Measurements from ENCODE around the gene SAPCD2. TPM values are rescaled to one million over a fixed set of nuclear protein-coding genes. Genes with fewer than 3 reads are reported as not detected.
"Not testable (repeated sequence)": the region's sequence is repeated elsewhere in the genome, so short reads cannot be mapped to it uniquely, and the experiment has no call there.

SAPCD2 gene, protein sequence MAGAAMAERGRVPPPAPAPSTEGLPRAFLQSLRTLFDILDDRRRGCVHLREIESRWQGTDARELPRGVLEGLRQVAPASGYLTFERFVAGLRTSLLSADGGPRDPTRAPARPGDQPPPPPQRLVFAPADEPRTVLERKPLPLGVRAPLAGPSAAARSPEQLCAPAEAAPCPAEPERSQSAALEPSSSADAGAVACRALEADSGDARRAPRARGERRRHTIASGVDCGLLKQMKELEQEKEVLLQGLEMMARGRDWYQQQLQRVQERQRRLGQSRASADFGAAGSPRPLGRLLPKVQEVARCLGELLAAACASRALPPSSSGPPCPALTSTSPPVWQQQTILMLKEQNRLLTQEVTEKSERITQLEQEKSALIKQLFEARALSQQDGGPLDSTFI
- polyA plus RNA-seq (ENCODE audit: insufficient read length in 10 of 10): 1 to 10 TPM; 1.9 to 7.1 (median 3.9) TPM
- long read RNA-seq, donor 1, partial matches to known transcripts: 0 of 2 reads
- long read RNA-seq, donor 1, other reads (novel, unspliced or antisense): 0 of 2 reads
- long read RNA-seq, donor 2: 0 reads
- long read RNA-seq, donor 3: 0 reads
- long read RNA-seq, donor 4: 0 reads
- long read RNA-seq, donor 5: 0 reads
- long read RNA-seq, donor 6, partial matches to known transcripts: 0 of 1 reads
- long read RNA-seq, donor 6, other reads (novel, unspliced or antisense): 0 of 1 reads
- long read RNA-seq, donor 7, partial matches to known transcripts: 0 of 1 reads
- long read RNA-seq, donor 7, other reads (novel, unspliced or antisense): 0 of 1 reads
- long read RNA-seq, donor 8: 0 reads
- long read RNA-seq, donor 9: 0 reads

DNA sequence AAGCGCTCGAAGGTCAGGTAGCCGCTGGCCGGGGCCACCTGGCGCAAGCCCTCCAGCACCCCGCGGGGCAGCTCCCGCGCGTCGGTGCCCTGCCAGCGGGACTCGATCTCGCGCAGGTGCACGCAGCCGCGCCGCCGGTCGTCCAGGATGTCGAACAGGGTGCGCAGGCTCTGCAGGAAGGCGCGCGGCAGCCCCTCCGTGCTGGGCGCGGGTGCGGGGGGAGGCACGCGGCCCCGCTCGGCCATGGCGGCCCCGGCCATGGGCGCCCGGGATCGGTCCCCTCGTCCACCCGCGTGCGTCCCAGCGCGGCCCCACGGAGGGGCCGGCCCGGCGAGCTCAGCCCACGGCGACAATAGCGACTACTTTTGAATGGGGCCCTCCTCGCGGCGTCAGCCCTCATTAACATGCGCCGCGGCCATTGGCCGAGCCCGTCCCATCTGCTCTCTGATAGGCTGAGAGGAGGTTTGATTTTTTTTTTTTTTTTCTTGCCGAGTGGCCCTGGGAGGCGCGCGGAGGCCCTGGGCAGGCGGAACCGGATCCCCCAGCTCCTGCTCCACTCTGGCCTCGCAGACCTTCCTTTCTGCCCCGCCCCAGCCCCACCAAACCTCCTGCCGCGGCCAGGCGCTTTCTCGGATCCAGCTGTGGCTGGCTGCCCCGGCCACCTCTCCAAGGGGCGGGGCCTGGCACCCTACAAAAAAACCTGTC is at the start of gene SAPCD2:
Gene SAPCD2, minus strand, starts transcription at position 357 of the 705 bp plus-strand sequence. Its CDS starts 97 bp downstream, at position 260.
- peak; percentile 81 to 94 (median 87) for DNase-seq

DNA sequence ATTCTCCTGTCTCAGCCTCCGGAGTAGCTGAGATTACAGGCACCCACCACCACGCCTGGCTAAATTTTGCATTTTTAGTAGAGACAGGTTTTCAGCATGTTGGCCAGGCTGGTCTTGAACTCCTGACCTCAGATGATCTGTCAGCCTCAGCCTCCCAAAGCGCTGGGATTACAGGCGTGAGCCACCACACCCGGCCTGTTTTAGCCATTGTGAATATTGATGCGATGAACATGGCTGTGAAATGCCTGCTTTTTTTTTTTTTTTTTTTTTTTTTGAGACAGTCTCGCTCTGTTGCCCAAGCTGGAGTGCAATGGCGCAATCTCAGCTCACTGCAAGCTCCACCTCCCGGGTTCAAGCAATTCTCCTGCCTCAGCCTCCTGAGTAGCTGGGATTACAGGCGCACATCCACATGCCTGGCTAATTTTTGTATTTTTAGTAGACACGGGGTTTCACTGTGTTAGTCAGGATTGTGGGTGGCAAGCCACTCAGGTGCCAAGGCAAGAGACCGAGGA is 47.8 kb upstream of the SAPCD2 start:
- not testable (repeated sequence) for DNase-seq

DNA sequence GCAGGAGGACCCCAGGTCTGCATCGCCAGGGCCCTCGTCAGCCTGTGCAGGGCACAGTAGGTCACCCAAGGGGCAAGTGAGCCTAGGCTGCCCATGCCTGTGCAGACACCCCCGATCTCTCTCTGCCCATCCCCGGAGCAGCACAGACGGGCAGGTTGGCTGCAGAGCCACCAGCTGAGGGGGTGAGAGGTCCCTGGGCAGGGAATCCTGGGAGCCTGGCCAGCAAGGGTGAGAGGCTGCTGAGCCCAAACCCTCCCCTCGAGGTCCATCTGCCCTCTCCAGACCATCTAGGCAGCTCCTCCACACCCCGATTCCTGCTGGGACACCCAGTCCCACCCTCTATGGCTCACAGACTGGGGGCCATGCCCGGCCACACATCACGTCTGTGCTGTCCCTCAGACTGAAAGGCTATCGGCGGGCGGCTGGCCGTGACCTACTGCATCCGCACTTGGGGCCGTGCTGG is 46.9 kb upstream of the SAPCD2 start:
- no peak for DNase-seq

DNA sequence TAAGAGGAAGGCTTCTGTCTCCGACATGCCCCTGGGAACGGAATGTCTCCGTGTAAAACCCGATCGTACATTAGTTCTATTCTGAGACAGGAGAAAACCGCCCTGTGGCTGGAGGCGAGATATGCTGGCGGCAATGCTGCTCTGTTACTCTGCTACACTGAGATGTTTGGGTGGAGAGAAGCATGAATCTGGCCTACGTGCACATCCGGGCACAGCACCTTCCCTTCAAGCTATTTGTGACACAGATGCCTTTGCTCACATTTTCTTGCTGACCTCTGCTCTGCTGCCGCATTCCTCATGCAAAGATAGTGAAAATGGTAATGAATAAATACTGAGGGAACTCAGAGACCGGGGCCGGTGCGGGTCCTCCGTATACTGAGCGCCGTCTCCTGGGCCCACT is 46.4 kb upstream of the SAPCD2 start:
- DNase-seq: no peak

DNA sequence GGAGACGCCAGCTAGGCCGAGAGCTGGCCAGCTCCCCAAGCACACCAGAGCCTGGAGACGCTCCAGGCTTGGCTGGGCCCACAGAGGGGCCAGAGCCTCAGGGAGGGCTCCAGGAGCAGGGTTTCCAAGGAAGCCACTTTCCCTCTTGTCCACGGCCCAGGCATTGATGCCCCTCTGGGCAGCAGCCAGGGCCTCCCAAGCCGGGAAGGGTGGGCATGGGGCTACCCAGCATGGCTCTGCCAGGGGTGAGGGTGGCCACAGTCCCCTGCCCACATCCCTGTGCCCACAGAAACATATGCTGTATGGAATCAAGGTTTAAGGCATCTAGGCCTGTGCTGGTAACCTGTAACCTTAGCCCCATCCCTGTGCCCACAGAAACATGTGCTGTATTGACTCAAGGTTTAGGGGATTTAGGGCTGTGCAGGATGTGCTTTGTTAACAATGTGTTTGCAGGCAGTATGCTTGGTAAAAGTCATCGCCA is 45.7 kb upstream of the SAPCD2 start:
- no peak for DNase-seq

DNA sequence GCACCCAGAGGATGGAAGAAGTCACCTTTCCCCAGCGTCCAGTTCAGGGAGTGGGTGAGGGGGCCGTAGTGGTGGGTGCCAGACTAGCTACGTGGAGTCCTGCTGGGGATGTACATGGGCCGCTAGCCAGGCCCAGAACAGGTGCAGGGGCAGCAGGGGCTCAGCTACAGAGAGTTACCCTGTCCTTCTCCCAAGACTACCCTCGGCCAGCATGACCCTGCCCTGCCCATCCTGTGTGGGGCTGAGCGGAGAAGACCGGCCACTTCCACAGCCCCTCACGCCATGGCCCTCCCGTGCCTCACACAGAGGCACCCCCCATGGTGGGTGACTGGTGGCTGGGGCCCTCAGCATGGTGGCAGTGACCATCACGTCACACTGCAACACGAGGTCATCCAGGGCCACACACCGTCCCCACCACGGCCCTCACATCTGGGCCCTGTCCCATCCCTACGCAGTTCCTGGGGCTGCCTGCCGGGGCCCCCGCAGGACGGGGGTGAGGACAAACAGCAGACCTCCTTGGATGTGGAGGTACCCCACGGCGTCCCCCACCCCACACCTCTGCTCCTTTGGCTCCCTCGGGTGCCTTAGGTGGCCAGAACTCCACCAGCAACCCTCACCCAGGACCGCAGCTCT is 45.2 kb upstream of the SAPCD2 start:
- DNase-seq: no peak

DNA sequence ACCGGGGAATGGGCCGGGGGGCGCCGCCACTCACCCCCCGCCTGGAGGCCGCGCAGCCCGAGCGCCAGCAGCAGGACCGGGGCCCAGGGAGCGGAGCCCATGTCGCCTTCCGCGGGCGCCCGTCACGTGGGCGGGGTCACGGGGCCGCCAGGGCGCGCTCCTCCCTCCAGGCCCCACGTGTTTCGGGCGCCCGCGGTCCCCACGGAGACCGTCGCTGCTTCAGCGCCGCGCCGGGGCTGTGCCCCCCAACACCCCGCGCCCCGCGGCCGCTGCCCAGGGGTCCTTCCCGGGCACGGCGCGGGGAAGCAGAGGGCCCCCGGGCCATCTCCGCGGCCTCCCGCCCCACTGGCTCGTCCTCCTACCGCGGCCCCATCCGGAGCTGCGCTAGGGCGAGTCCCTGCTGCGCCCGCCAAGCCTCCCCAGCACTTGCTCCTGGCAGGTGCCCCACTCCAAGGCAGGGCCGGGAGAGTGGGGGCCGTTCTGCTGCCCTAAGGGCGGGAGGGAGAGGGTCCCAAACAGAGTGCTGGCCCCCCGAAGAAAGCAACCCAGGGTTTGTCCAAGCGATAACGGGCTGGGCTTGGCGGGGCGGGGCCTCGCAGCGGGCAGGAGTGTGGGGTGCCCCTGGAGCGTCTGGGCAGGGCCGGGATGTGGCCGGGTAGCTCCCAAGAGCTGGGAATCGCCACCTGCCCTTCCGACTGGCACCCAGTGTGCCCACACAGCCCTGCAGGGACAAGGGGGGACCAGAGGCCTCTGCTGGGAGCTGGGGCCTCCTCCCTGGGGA is 44.4 kb upstream of the SAPCD2 start, which contains the start of gene DPP7:
Gene DPP7, minus strand, starts transcription at position 121 of the 781 bp plus-strand sequence. Its CDS starts 20 bp downstream, at position 101.
- DNase-seq: peak; percentile 44 to 77 (median 47)

DNA sequence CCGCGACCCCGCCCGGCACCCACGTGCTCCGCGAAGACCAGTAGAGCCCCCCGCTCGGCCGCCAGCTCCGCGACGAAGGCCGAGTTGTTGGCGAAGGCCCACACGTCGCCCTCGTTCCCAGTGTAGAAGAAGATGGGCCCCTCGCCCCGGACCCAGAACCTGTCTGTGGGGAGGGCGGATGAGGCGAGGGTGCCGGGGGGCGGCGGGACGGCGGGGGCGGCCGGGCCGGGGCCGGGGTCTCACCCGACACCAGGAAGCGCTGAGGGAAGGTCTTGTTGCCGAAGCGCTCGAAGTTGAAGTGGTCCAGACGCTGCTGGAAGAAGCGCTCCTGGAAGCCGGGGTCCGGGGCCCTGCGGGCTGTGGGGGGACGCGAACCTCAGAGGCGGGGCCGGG is 43.9 kb upstream of the SAPCD2 start:
- DNase-seq: no peak

DNA sequence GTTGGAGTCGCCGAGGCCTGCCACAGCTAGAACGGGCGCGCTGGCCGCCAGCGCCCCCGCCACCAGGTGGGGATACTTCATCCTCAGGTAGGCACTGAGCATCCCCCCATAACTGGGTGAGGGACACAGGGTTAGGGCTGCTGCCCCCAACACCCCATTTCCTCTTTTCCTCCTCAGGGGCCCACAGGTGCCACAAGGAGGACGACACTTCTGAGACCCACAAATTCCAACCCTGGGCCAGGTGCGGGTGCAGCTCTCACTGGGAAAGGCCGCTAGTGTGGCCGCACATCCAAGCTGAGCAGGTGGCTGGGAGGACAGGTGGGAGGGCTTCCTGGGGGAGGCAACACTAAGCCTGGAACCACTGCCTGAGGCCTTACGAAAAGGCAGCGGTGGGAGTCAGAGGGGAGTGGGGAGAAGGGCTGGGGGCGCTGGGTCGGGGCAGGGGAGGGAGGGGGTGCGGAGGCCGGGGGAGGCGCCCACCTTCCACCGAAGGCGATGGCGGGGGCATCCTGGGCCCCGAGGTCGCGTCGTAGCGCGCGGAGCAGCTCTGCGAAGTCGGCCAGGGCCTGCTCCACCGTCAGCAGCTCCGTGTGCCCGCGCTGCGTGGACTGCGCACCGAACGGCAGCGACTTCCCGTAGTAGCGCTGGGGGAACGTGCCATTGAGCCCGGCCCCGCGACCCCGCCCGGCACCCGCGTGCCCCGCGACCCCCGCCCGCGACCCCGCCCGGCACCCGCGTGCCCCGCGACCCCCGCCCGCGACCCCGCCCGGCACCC is 43.2 kb upstream of the SAPCD2 start:
- no peak for DNase-seq

DNA sequence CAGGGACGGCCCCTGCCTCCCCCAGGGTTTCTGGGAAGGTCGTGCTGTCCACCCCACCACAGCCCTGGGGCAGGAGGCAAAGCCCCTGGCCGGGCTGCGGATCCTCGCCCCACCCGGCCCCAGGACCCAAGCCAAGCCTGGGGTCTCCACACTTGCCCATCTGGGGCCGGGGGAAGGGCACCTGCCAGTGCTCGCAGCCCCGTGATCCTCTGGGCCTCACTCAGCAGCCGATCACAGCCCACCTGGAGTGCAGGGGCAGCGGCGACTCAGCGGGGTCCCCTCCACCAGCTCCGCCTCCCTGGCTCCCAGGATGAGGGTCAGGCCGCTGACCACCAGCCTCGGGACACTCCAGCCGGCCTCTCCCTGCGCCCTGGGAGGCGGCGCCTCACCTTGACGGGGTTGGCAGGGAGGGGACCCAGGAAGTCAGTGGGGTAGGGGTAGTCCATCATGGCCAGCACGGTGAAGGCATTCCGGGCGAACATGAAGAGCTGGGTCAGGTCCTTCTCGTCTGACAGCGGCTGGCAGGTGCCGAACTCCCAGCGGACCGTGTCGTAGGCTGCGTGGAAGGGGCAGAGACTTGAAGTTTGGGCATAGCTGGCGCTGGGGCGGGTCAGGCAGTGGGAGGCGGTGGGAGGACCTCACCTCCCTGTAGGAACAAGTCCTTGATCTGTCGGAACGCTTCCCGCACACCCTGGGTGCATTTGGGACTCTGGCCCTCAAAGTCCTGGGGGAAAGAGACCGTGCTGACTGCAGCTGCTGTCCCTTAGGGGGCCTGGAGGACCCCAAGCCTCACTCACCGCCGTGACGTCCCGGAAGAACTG is 42.4 kb upstream of the SAPCD2 start:
- no peak for DNase-seq

DNA sequence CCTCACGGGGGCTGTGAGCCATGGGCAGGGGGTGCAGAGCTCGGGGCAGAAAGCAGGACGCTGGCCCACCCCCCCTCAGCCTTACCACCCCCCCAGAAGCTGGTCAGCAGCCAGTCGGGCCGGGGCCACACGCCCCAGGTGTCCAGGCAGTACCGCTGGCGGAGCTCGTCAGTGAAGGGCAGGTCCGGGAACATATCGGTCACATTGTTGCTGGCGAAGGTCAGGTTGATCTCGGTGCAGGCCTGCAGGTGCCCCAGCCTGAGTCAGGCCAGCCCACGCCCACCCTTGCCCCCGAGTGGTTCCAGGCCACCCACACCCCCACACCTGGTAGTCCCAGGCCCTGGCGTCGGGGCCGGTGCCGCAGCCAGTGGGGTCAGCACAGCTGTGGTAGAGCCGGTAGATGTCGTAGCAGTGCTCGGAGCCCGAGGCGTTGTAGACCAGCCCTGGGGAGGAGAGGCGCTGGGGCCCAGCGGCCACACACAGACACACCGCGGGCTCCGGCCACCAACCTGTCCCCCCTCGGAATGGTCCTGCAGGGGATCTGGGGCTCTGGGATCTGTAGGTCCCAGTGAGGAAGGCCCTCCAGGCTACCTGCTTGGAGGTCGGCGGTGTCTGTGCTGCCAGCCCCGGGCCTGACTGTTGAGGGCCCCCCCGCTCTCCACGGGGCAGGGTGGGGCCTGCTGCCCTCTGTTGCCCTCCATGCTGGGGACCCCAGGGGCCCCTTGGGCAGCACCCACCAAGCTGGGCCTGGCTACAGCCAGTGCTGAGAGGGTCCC is 41.6 kb upstream of the SAPCD2 start:
- no peak for DNase-seq

DNA sequence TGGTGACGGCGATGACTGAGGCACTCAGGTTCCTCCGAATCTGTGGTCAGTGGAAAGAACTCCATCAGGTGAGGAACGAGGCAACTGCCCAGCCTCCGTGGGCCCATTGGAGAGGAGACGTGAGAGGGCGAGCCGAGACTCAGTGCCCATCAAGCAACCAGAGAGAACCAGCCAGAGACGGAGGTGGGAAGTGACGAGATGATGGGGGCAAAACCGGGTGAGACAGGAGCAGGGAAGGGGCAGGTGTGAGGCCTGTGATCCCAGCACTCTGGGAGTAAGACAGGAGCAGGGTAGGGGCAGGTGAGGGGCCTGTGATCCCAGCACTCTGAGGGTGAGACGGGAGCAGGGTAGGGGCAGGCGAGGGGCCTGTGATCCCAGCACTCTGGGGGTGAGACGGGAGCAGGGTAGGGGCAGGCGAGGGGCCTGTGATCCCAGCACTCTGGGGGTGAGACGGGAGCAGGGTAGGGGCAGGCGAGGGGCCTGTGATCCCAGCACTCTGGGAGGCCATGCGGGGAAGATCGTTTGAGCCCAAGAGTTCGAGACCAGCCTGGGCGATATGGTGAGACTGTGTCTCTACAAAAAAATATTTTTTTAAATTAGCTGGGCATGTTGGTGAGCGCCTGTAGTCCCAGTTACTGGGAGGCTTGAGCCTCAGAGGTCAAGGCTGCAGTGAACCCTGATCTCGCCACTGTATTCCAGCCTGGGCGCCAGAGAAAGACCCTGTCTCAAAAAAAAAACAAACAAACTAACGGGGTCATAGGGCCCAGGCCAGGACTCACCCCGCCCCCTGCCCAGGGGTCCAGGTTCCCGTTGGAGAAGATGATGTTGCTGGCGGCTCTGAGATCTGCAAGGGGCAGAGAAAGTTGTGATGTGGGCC is 40.8 kb upstream of the SAPCD2 start:
- no peak for DNase-seq

DNA sequence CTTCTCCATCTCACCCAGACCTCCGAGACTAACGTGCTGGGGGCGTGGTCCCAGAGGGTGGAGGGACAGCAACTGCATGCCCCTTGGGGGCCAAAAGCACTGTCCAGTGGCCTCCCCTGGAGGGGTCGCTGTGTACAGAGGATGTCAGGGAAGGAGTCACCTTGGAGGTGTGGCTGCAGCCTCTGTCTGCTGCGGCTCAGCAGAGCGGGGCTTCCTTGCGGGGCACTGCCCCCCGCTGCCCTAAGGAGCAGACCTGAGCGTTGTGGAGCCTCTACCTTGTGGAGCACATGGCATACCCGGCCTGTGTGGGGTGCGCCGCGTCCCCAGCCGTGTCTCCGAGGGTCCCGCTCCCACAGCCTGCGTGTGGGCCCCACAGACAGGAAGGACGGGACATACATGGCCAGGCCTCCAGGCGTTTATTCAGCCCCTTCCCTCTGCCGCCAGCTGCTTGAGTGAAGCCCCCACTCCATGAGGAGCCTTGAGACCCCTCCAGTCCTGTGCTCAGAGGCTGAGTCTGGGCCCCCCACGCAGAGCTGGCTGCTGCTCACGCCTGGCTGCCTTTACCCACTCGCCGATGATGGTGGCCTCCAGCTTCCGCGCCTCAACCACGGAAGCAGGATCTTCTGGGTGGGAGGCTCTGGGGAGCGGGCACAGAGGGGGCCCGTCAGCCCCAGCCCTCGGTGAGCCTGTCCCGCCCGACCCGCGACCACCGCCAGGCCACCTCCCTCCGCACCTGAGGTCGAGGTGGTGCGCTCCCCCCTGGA is 40.0 kb upstream of the SAPCD2 start:
- DNase-seq: no peak

DNA sequence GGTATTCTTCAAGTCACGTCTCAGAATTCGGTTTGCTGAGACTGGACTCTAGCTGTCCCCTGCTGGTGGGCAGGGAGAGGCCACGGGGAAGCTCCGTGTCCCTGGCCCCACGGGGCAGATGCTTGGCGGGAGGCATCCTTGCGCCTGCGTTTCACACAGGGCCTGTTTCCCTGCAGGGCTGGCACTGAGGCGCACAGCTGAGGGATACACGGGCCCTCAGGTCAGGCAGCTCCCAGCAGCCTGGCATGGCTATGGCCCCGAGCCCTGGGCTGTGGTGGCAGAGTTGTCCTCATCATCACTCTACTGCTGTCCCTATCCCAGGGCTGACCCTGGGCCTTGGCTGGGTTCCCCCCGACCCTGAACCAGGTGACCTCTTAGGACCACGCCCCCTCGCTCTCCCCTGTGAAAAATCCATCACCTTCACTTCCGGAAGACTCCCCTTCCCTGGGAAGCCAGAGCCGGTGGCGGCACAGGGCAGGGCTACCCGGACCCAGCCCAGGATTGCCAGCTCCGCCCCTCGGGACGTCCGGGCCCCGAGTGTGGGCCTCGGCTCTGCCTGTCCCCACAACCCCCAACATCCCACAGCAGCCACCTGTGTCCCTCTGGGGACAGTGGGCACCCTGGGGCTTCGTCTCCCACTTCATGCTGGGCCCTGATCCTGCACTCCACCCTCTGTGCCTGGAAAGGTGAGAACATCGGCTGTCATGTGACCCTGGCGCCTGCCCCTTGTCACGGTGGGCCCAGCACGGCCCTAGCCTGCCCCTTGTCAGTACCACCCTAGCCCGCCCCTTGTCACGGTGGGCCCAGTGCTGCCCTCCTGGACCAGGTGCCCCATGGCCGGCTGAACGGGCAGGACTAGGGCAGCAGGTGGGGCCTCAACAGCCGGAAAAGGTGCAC is 39.1 kb upstream of the SAPCD2 start:
- DNase-seq: no peak

Data from muscle of back (tissue), 13 donors.